Measurements from ENCODE around the gene RRAGB.
"Not testable (repeated sequence)": the region's sequence is repeated elsewhere in the genome, so short reads cannot be mapped to it uniquely, and the experiment has no call there.

The RRAGB gene

GRCh38 chrX:55758033-55758432 is 40.5 kb downstream of the RRAGB start:
- TF ChIP-seq, protein P1, sequence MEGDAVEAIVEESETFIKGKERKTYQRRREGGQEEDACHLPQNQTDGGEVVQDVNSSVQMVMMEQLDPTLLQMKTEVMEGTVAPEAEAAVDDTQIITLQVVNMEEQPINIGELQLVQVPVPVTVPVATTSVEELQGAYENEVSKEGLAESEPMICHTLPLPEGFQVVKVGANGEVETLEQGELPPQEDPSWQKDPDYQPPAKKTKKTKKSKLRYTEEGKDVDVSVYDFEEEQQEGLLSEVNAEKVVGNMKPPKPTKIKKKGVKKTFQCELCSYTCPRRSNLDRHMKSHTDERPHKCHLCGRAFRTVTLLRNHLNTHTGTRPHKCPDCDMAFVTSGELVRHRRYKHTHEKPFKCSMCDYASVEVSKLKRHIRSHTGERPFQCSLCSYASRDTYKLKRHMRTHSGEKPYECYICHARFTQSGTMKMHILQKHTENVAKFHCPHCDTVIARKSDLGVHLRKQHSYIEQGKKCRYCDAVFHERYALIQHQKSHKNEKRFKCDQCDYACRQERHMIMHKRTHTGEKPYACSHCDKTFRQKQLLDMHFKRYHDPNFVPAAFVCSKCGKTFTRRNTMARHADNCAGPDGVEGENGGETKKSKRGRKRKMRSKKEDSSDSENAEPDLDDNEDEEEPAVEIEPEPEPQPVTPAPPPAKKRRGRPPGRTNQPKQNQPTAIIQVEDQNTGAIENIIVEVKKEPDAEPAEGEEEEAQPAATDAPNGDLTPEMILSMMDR (IDR thresholded peaks at IDR 0.05; ENCODE audit: low read depth, low read length): no peak
- DNase-seq: no peak
- Histone ChIP-seq H3K4me3 (ENCODE audit: low read depth, low read length) (no peak overlapping the region), H3K27me3 (ENCODE audit: insufficient read depth, low read depth, severe bottlenecking) (no peaks in the 10 kb centered on the region), H3K36me3 (no peaks in the 10 kb centered on the region), H3K9me3 (ENCODE audit: severe bottlenecking) (no peaks in the 10 kb centered on the region), H3K27ac (no peak overlapping the region)

DNA sequence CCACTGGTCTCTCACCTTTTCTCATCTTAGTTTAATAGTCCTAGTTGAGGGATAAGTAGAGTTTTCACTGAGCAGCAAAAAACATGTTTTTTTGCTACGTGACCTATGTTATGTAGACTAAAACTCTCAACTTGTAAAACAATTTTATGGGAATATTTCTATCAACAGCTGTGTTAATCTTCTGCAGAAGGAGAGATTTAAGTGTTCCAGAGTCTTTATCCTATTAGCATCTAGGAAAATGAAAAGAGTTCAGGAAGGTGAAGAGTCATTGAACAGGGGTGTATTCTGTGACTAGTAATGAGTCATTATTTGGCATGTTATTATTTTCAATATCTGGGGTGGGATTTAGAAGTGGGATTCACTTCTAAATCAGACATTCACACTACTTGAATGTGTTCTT is 41.9 kb downstream of the RRAGB start:
- no peak for DNase-seq
- H3K9me3 ChIP-seq (ENCODE audit: severe bottlenecking): no peaks in the 10 kb centered on the region
- TF ChIP-seq, protein P1 (IDR thresholded peaks at IDR 0.05; ENCODE audit: low read depth, low read length): no peak
- no peak overlapping the region for H3K4me3 ChIP-seq (ENCODE audit: low read depth, low read length)
- H3K27ac ChIP-seq: no peak overlapping the region
- no peaks in the 10 kb centered on the region for H3K27me3 ChIP-seq (ENCODE audit: insufficient read depth, low read depth, severe bottlenecking)
- H3K36me3 ChIP-seq: no peaks in the 10 kb centered on the region

DNA sequence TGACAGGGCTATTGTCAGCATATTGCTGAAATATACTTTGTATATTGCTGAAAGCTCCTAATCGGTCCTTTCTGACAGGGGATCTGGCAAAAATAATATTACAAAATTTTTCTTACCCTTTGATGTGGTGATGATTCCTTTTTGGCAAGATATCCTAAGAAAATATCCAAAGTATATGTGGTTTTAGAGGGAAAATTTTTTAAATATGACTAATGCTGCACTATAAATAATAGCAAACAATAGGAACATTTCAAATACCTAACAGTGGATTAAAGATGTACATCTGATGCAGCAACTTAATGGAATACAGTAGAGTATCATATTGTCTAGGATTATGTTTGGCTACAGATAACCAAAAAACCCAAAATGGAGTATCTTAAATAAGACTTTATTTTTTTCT is 49.6 kb downstream of the RRAGB start:
- Histone ChIP-seq H3K36me3 (no peaks in the 10 kb centered on the region), H3K27me3 (ENCODE audit: insufficient read depth, low read depth, severe bottlenecking) (no peaks in the 10 kb centered on the region), H3K27ac (no peak overlapping the region), H3K9me3 (ENCODE audit: severe bottlenecking) (no peaks in the 10 kb centered on the region), H3K4me3 (ENCODE audit: low read depth, low read length) (no peak overlapping the region)
- TF ChIP-seq, protein P1 (IDR thresholded peaks at IDR 0.05; ENCODE audit: low read depth, low read length): no peak
- no peak for DNase-seq

DNA sequence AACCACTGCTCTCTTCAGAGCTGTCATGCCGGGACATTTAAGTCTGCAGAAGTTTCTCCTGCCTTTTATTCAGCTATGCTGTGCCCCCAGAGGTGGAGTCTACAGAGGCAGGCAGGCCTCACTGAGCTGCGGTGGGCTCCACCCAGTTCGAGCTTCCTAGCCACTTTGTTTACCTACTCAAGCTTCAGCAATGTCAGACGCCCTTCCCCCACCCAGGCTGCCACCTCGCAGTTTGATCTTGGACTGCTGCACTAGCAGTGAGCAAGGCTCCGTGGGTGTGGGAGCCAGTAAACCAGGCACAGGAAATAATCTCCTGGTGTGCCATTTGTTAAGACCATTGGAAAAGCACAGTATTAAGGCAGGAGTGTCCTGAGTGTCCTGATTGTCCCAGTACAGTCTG is 56.9 kb downstream of the RRAGB start:
- DNase-seq; H3K27ac ChIP-seq; H3K4me3 ChIP-seq (ENCODE audit: low read depth, low read length); H3K36me3 ChIP-seq; H3K9me3 ChIP-seq (ENCODE audit: severe bottlenecking); H3K27me3 ChIP-seq (ENCODE audit: insufficient read depth, low read depth, severe bottlenecking): not testable (repeated sequence)

DNA sequence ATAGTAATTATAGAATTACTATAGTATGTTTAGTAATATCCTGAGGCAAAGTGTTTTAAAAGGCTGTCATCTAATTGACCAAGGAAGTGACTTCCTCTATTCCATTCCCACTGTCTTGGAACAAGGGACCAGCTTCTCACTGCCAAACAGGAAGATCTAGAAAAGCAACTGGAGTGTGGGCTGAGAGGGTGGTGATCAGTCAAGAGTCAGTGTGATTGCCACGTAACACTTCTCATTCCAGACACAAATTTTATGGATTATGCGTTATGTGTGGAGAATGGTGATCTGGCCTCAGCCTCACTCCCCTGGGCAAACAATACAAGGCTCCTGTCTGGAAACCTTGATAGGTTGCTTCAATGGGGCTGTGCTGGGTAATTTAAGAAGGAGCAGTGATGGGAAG is 60.0 kb downstream of the RRAGB start:
- H3K4me3 ChIP-seq (ENCODE audit: low read depth, low read length): no peak overlapping the region
- H3K27me3 ChIP-seq (ENCODE audit: insufficient read depth, low read depth, severe bottlenecking): no peaks in the 10 kb centered on the region
- DNase-seq: no peak
- TF ChIP-seq, protein P1 (IDR thresholded peaks at IDR 0.05; ENCODE audit: low read depth, low read length): no peak
- no peak overlapping the region for H3K27ac ChIP-seq
- H3K9me3 ChIP-seq (ENCODE audit: severe bottlenecking): no peaks in the 10 kb centered on the region
- no peaks in the 10 kb centered on the region for H3K36me3 ChIP-seq

DNA sequence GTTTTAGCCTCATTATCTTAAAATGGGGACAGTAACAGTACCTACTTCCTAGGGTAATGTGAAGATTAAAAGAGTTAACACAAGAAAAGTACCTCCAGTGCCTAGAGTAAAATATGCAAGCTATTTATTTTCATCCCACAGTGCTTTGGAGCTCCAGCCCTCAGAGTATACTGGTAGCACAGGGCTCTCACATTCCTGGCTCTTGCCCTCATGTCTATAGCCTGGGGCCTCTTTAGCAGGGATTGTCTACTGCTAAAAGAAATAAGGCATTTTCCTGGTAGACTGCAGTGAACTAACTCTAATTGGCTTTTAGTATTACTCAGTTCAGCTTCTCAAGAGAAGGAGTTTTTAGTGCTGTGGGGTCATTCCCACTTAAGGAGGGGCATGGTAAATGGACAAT is 60.8 kb downstream of the RRAGB start:
- no peak for DNase-seq
- no peaks in the 10 kb centered on the region for H3K36me3 ChIP-seq
- H3K4me3 ChIP-seq (ENCODE audit: low read depth, low read length): no peak overlapping the region
- no peaks in the 10 kb centered on the region for H3K9me3 ChIP-seq (ENCODE audit: severe bottlenecking)
- H3K27me3 ChIP-seq (ENCODE audit: insufficient read depth, low read depth, severe bottlenecking): no peaks in the 10 kb centered on the region
- no peak overlapping the region for H3K27ac ChIP-seq
- TF ChIP-seq, protein P1 (IDR thresholded peaks at IDR 0.05; ENCODE audit: low read depth, low read length): no peak
